Mesenchymal stem cell (in vitro differentiated cells and primary cell): ENCODE results near the gene USP17L20.
"Not testable (repeated sequence)": the region's sequence is repeated elsewhere in the genome, so short reads cannot be mapped to it uniquely, and the experiment has no call there.

Experiments
- DNase-seq: peaks from one replicate; pipeline ENCODE4 v3.0.0-alpha.2; 2013
- H2AFZ ChIP-seq: one replicate; pipeline ENCODE4 v1.6.1; 2013; ENCODE audit warnings: low read depth, mild to moderate bottlenecking, control low read depth, inconsistent platforms, low read length, moderate library complexity
- H2AK5ac ChIP-seq: 2 replicates; pipeline ENCODE4 v1.6.1; 2013; ENCODE audit warnings: low read length, moderate library complexity, mild to moderate bottlenecking, inconsistent platforms; ENCODE audit not compliant: severe bottlenecking
- H2BK120ac ChIP-seq: one replicate; pipeline ENCODE4 v1.6.1; 2013; ENCODE audit warnings: low read depth, mild to moderate bottlenecking, inconsistent platforms, low read length, moderate library complexity
- H2BK12ac ChIP-seq, 2 experiments: one replicate each; pipeline ENCODE4 v1.6.1; 2013; ENCODE audit warnings: inconsistent platforms in 2 of 2, low read length in 2 of 2, mild to moderate bottlenecking in 2 of 2, moderate library complexity in 2 of 2, control low read depth in 1 of 2
- H2BK15ac ChIP-seq: one replicate; pipeline ENCODE4 v1.6.1; 2013; ENCODE audit warnings: mild to moderate bottlenecking, low read depth, inconsistent platforms; ENCODE audit not compliant: poor library complexity, severe bottlenecking
- H2BK5ac ChIP-seq: 2 replicates; pipeline ENCODE4 v1.6.1; 2013; ENCODE audit warnings: low read depth, mild to moderate bottlenecking, low read length, control low read depth, inconsistent platforms; ENCODE audit not compliant: poor library complexity, severe bottlenecking
- H3K14ac ChIP-seq, 2 experiments: one replicate each; pipeline ENCODE4 v1.6.1; 2013; ENCODE audit warnings: inconsistent platforms in 2 of 2, low read length in 2 of 2, control low read depth in 1 of 2, mild to moderate bottlenecking in 1 of 2, moderate library complexity in 1 of 2
- H3K18ac ChIP-seq, 2 experiments: one replicate each; pipeline ENCODE4 v1.6.1; 2013; ENCODE audit warnings: inconsistent platforms in 2 of 2, low read length in 2 of 2, control low read depth in 1 of 2, low read depth in 1 of 2, mild to moderate bottlenecking in 1 of 2
- H3K23ac ChIP-seq, 2 experiments: one replicate each; pipeline ENCODE4 v1.6.1; 2013; ENCODE audit warnings: inconsistent platforms in 2 of 2, low read length in 2 of 2, mild to moderate bottlenecking in 2 of 2, moderate library complexity in 2 of 2, control low read depth in 1 of 2
- H3K27ac ChIP-seq: 2 replicates; pipeline ENCODE4 v1.5.1; 2013; ENCODE audit warnings: mild to moderate bottlenecking, moderate library complexity, low read length, control low read depth, inconsistent platforms; ENCODE audit not compliant: poor library complexity, severe bottlenecking
- H3K27me3 ChIP-seq, 2 experiments: 2 replicates each; pipeline versions ENCODE4 v1.6.1 to v1.7.0; 2013; ENCODE audit warnings: low read length in 2 of 2, mild to moderate bottlenecking in 2 of 2, moderate library complexity in 2 of 2, control low read depth in 1 of 2, inconsistent platforms in 1 of 2; ENCODE audit not compliant: control insufficient read depth in 1 of 2, insufficient read depth in 1 of 2
- H3K36me3 ChIP-seq, 2 experiments: 2 replicates each; pipeline versions ENCODE4 v1.6.1 to v1.7.0; 2013; ENCODE audit warnings: low read length in 2 of 2, control low read depth in 1 of 2, inconsistent platforms in 1 of 2, low read depth in 1 of 2, mild to moderate bottlenecking in 1 of 2; ENCODE audit not compliant: insufficient read depth in 2 of 2, control insufficient read depth in 1 of 2
- H3K4ac ChIP-seq, 2 experiments: one replicate each; pipeline ENCODE4 v1.6.1; 2013; ENCODE audit warnings: inconsistent platforms in 2 of 2, low read length in 2 of 2, mild to moderate bottlenecking in 2 of 2, moderate library complexity in 2 of 2, control low read depth in 1 of 2, low read depth in 1 of 2
- H3K4me1 ChIP-seq: 2 replicates; pipeline ENCODE4 v1.6.1; 2013; ENCODE audit warnings: low read depth, low read length, control low read depth; ENCODE audit not compliant: control insufficient read depth, insufficient read depth
- H3K4me2 ChIP-seq: 2 replicates; pipeline ENCODE4 v1.6.1; 2013; ENCODE audit warnings: low read length, mild to moderate bottlenecking, inconsistent platforms; ENCODE audit not compliant: poor library complexity, severe bottlenecking
- H3K4me3 ChIP-seq, 2 experiments: 2 replicates each; pipeline versions ENCODE4 v1.5.1 to v1.7.0; 2013; ENCODE audit warnings: low read length in 2 of 2, mild to moderate bottlenecking in 2 of 2, control low read depth in 1 of 2, low read depth in 1 of 2; ENCODE audit not compliant: insufficient read depth in 1 of 2
- H3K79me1 ChIP-seq: replicated peaks from 2 replicates; pipeline ENCODE4 v1.6.1; 2013; ENCODE audit warnings: mild to moderate bottlenecking, control low read depth, low read length, inconsistent platforms; ENCODE audit not compliant: poor library complexity, severe bottlenecking
- H3K9ac ChIP-seq: 2 replicates; pipeline ENCODE4 v1.7.0; 2013; ENCODE audit warnings: mild to moderate bottlenecking, low read length, moderate library complexity
- H3K9me3 ChIP-seq: 2 replicates; pipeline ENCODE4 v1.7.0; 2013; ENCODE audit warnings: mild to moderate bottlenecking, low read length; ENCODE audit not compliant: control insufficient read depth
- H4K8ac ChIP-seq: one replicate; pipeline ENCODE4 v1.6.1; 2013; ENCODE audit warnings: inconsistent platforms, mild to moderate bottlenecking, low read length, moderate library complexity
- H4K91ac ChIP-seq: one replicate; pipeline ENCODE4 v1.6.1; 2013; ENCODE audit warnings: mild to moderate bottlenecking, low read length, inconsistent platforms
- WGBS: methylation state at CpG from one replicate; pipeline ENCODE4 v1.1.7; 2013; ENCODE audit warnings: mixed read lengths; 5-methylcytosine and 5-hydroxymethylcytosine counted together

The USP17L20 gene

DNA sequence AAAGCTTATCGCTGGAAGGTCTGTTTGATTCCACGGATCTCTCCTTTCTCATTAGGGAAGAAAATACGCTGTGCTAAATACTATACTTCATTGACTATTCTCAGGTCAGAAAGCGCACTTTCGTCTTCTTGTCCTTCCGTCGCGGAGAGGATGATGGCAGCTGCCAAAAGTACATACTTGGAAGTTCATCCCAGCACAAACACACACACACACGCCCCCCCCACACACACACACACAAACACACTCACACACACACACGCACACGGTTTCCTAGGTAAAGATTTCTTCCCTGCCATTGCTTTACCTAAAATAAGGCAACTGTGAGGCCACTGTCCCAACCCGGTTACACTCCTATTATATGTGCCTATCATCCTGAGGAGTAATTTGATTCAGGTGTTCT lies 19.5 kb upstream of the USP17L20 start:
- not testable (repeated sequence) for H3K9ac ChIP-seq, H3K23ac ChIP-seq, H2AK5ac ChIP-seq, H2BK120ac ChIP-seq, H3K9me3 ChIP-seq, H3K4me2 ChIP-seq, H2BK5ac ChIP-seq, H2BK15ac ChIP-seq, H3K4me1 ChIP-seq, H3K27ac ChIP-seq, H3K36me3 ChIP-seq, H3K4me3 ChIP-seq, H3K18ac ChIP-seq, H2AFZ ChIP-seq, H2BK12ac ChIP-seq, H3K27me3 ChIP-seq, H4K8ac ChIP-seq, DNase-seq, H3K79me1 ChIP-seq, H3K14ac ChIP-seq, H3K4ac ChIP-seq, H4K91ac ChIP-seq
- 81% methylated on average over 9 of the region's 12 CpGs for WGBS

DNA sequence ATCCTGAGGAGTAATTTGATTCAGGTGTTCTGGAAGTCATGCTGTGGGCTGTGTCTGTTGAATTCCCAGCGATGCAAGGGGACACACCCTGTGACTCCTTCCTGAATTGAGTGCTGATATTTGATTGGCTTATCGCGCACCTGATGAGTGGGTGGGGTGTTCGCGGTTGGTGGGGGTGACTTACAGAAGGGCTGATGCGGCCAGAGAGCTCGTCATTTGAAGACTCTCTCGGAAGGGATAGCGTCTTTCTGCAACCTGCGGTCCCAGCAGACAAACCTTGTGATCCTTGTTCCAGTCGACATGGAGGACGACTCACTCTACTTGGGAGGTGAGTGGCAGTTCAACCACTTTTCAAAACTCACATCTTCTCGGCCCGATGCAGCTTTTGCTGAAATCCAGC lies 14.3 kb upstream of the USP17L20 start, which contains the start of gene USP17L17:
Gene USP17L17 (plus strand): TSS at position 301 of the 400 bp plus-strand sequence. CDS start 0 bp downstream, at position 301.
- H2BK120ac ChIP-seq, H2BK12ac ChIP-seq, H3K79me1 ChIP-seq, H3K4me3 ChIP-seq, H2BK15ac ChIP-seq, H3K4me2 ChIP-seq, H3K23ac ChIP-seq, H3K27me3 ChIP-seq, H3K18ac ChIP-seq, H4K91ac ChIP-seq, H2BK5ac ChIP-seq, H3K4me1 ChIP-seq, H3K4ac ChIP-seq, H3K36me3 ChIP-seq, H3K9me3 ChIP-seq, H3K9ac ChIP-seq, DNase-seq, H4K8ac ChIP-seq, H3K27ac ChIP-seq, H2AK5ac ChIP-seq, H3K14ac ChIP-seq, H2AFZ ChIP-seq: not testable (repeated sequence)
- WGBS: no CpG with 5 or more reads among the region's 14 CpGs

DNA sequence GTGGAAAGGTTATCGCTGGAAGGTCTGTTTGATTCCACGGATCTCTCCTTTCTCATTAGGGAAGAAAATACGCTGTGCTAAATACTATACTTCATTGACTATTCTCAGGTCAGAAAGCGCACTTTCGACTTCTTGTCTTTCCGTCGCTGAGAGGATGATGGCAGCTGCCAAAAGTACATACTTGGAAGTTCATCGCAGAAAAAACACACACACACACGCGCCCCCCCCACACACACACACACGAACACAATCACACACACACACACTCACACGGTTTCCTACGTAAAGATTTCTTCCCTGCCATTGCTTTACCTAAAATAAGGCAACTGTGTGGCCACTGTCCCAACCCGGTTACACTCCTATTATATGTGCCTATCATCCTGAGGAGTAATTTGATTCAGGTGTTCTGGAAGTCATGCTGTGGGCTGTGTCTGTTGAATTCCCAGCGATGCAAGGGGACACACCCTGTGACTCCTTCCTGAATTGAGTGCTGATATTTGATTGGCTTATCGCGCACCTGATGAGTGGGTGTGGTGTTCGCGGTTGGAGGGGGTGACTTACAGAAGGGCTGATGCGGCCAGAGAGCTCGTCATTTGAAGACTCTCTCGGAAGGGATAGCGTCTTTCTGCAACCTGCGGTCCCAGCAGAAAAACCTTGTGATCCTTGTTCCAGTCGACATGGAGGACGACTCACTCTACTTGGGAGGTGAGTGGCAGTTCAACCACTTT lies 9.8 kb upstream of the USP17L20 start, which contains the start of gene USP17L18:
Gene USP17L18 (plus strand): TSS at position 678 of the 728 bp plus-strand sequence. CDS start 0 bp downstream, at position 678.
- H2AK5ac ChIP-seq, H3K9me3 ChIP-seq, H4K8ac ChIP-seq, H3K27me3 ChIP-seq, H3K23ac ChIP-seq, H4K91ac ChIP-seq, H3K4me1 ChIP-seq, H3K18ac ChIP-seq, H2BK120ac ChIP-seq, H3K4me3 ChIP-seq, H3K4ac ChIP-seq, H2BK12ac ChIP-seq, H3K79me1 ChIP-seq, H2BK15ac ChIP-seq, H2BK5ac ChIP-seq, DNase-seq, H2AFZ ChIP-seq, H3K14ac ChIP-seq, H3K27ac ChIP-seq, H3K36me3 ChIP-seq, H3K4me2 ChIP-seq, H3K9ac ChIP-seq: not testable (repeated sequence)
- 83% methylated on average over 9 of the region's 26 CpGs for WGBS

DNA sequence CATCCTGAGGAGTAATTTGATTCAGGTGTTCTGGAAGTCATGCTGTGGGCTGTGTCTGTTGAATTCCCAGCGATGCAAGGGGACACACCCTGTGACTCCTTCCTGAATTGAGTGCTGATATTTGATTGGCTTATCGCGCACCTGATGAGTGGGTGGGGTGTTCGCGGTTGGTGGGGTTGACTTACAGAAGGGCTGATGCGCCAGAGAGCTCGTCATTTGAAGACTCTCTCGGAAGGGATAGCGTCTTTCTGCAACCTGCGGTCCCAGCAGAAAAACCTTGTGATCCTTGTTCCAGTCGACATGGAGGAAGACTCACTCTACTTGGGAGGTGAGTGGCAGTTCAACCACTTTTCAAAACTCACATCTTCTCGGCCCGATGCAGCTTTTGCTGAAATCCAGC lies 4.8 kb upstream of the USP17L20 start, which contains the start of gene USP17L19:
Gene USP17L19 (plus strand): TSS at position 301 of the 400 bp plus-strand sequence. CDS start 0 bp downstream, at position 301.
- H3K23ac ChIP-seq, H2BK15ac ChIP-seq, H3K4me2 ChIP-seq, H3K18ac ChIP-seq, H2BK120ac ChIP-seq, H3K27me3 ChIP-seq, H2BK12ac ChIP-seq, H3K79me1 ChIP-seq, H2BK5ac ChIP-seq, H3K36me3 ChIP-seq, H2AFZ ChIP-seq, H4K91ac ChIP-seq, H3K27ac ChIP-seq, H3K9ac ChIP-seq, H2AK5ac ChIP-seq, H3K4ac ChIP-seq, DNase-seq, H3K4me1 ChIP-seq, H4K8ac ChIP-seq, H3K14ac ChIP-seq, H3K4me3 ChIP-seq, H3K9me3 ChIP-seq: not testable (repeated sequence)
- no CpG with 5 or more reads among the region's 13 CpGs for WGBS
